WI38 (cell line): ENCODE data around the gene SBSN.

ENCODE experiments used
- H3K4me3 ChIP-seq: 2 replicates; pipeline ENCODE4 v1.5.1; 2011; ENCODE audit warnings: low read depth, mild to moderate bottlenecking, control low read depth, low read length
- CTCF ChIP-seq: IDR thresholded peaks from 2 replicates; pipeline ENCODE4 v1.5.1; 2012; ENCODE audit warnings: low read depth, mild to moderate bottlenecking, control low read depth, low read length

Gene SBSN, protein sequence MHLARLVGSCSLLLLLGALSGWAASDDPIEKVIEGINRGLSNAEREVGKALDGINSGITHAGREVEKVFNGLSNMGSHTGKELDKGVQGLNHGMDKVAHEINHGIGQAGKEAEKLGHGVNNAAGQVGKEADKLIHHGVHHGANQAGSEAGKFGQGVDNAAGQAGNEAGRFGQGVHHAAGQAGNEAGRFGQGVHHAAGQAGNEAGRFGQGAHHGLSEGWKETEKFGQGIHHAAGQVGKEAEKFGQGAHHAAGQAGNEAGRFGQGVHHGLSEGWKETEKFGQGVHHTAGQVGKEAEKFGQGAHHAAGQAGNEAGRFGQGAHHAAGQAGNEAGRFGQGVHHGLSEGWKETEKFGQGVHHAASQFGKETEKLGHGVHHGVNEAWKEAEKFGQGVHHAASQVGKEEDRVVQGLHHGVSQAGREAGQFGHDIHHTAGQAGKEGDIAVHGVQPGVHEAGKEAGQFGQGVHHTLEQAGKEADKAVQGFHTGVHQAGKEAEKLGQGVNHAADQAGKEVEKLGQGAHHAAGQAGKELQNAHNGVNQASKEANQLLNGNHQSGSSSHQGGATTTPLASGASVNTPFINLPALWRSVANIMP

DNA sequence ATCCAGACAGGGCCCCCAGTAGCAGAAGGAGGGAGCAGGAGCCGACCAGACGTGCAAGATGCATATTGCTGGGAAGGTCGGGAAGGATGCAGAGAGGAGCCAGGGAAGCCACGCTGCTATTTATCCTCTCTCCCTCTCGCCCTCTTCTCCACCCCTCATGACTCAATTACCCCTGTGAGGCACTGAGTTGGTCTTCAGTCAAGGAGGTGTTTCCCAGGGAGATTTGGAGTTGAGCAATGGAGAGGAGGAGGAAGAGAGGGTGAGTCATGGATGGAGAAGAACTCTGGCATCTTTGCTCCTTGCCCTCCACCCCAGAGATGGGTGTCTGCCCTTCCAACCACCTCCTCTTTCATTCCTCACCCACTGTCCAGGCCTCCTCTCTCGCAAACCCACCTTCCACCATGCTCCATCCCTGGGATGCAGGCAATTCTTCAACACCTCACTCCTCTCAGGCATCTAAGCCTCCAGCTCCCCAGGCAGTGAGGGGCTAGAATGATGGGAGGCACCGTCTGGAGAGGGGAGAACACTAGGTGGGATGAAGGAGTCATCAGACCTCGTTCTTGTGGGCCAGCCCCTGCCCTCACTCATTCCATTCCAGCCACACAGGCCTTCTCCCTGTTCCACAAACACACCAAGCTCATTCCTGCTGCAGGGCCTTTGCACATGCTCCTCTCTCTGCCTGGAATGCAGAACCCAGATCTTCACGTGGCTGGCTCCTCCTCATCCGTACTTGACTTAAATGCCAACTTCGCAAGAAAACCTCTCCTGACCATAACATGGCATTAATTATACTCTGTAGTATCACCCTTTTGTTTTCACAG, at the start of gene SBSN:
Gene SBSN, minus strand, starts transcription at position 94 of the 821 bp plus-strand sequence. Its CDS starts 30 bp downstream, at position 64.
- no peak for TF ChIP-seq CTCF
- H3K4me3 ChIP-seq: no peak within 1 kb of the TSS

DNA sequence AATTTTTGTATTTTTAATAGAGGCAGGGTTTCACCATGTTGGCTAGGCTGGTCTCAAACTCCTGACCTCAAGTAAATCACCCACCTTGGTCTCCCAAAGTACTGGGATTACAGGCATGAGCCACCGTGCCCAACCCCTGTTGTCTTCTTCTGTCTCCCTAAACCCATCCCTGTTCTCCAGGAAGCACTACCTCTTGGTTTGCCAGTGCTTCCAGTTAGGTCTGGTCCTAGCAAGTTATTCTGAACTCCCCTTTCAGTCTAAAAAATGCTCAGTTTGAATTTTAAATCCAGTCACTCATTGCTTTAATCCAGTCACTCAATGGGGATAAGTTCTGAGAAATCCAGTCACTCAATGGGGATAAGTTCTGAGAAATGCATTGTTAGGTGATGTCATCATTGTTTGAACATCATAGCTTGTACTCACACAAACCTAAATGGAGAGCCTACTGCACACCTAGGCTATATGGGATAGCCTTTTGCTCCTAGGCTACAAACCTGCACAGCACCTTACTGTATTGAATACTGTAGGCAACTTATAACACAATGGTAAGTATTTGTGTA, 43.4 kb upstream of the SBSN start:
- no peak overlapping the region for H3K4me3 ChIP-seq
- TF ChIP-seq CTCF: no peak

DNA sequence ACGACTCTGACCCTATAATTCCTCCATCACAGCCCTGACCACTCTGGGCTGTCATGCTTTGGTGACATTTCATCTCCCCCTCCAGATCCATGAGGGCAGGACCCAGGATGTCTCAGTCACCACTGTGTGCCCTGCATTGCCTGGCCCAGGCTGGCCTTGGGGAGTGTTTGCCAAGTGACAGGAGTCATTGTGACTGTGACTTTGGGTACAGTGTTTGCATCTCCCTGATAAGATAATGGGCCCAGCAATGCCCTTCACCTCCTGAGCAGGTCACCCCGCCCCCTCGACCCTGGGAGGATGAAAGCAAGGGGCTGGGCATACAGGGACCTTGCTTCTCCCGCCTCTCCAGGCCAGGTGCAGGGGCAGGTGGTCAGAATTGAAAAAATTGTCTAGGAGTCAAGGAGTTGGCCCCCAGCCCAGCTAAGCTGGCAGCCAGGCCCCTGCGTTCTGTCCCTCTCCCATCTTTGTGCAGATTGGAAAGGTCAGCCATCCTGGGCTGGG, 41.2 kb upstream of the SBSN start:
- no peak overlapping the region for H3K4me3 ChIP-seq
- no peak for TF ChIP-seq CTCF

DNA sequence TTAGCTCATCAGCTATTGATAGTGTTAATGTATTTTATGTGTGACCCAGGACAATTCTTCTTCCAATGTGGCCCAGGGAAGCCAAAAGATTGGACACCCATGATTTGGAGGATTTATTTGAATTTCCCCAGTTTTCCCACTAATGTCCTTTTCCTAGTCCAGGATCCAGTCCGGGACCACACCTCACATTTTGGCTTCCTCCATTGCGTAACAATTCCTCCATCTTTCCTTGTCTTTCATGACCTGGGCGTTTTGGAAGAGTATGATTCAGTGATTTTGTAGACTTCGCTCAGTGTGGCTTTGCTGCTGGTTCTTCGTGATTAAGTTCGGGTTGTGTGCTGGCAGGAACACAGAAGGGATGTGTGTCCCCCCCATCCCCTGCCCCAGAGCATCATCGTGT, 38.6 kb upstream of the SBSN start:
- no peak for TF ChIP-seq CTCF
- H3K4me3 ChIP-seq: no peak overlapping the region

DNA sequence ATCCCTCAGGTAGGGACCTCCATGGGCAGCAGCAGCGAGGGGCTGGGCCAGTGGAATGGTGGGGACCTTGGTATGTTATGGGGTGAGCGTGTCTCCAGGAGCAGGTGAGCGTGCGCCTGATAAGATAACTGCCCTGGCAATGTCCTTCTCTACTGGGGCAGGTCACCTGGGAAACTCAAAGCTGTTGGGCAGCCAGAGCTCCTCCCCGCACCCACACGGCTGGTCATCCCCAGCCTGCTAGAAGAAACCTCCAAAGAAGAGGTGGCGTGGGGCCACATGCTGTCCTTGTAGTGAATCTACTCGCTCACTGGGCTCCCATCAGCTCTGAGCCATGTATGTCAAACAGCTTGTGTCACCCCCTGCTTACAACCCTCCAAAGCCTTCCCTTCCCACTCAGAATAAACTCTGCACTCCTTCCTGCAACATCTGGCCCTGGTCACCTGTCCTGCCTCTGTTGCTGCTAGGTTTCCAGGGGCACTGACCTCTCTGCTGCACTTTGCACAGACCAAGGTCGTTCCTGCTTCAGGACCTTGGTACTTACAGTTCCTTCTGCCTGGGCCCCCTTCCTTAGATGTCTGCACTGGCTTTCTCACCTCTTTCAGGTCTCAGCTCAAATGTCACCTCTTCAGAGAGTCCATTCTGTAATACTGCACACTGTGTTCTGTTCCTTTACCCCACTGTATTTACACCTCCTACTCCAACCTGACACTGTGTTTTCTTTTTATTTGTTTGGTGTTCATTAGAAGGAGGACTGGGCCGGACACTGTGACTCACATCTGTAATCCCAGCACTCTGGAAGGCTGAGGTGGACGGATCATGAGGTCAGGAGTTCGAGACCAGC, 37.1 kb upstream of the SBSN start:
- no peak for TF ChIP-seq CTCF
- H3K4me3 ChIP-seq: no peak overlapping the region

DNA sequence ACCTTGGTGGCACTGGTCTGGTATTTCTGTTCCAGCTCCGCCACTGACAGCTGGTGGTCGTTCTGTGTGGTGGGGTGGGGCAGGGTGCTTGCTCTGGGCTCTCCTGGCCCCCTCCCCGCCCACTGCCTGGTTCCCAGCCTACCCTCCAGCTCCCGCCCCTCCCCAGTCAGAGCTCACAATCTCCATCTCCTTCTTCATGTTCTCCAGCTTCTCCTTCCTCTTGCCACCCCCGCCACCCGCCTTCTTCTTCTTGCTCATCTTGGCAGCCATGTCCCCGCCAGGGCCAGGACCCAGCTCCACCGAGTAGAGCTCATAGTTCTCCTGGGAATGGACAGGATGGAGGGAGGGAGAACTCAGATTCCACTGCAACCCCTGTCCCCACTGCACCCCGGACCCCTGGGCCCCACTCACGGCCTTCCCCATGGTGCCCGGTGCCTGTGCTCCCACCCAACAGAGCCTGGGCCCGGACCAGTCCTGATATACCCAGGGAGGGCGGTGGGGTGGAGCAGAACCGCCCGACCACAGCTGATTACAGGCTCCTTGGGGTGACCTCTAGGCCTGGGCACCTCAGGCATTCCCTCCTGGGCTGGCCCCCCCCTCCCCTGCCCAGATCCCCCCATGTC, 35.2 kb upstream of the SBSN start, which contains the start of gene ATP4A:
Gene ATP4A, minus strand, starts transcription at position 452 of the 623 bp plus-strand sequence. Its CDS starts 29 bp downstream, at position 423.
- TF ChIP-seq CTCF: no peak

More for the DNA sequence above, 35.2 kb upstream of the SBSN start, which contains the start of gene ATP4A:
- no peak within 1 kb of the TSS for H3K4me3 ChIP-seq
